ENCODE results near the gene KCNN4.

The KCNN4 gene

GRCh38 chr19:43799502-43800142 is 18.8 kb upstream of the KCNN4 start:
- in situ Hi-C loops (cut with MboI; ENCODE audit: low sequenced_read_pairs): no loop called here

- in situ Hi-C loops (cut with MboI; ENCODE audit: low sequenced_read_pairs): no loop called here
Observed at GRCh38 chr19:43798546-43799409, 18.0 kb upstream of the KCNN4 start.

GRCh38 chr19:43798026-43798545 is 17.3 kb upstream of the KCNN4 start:
- in situ Hi-C loops (cut with MboI; ENCODE audit: low sequenced_read_pairs): no loop called here

- in situ Hi-C loops (cut with MboI; ENCODE audit: low sequenced_read_pairs): no loop called here
Observed at GRCh38 chr19:43797556-43797955, 16.8 kb upstream of the KCNN4 start.

GRCh38 chr19:43797118-43797517 is 16.3 kb upstream of the KCNN4 start:
- in situ Hi-C loops (cut with MboI; ENCODE audit: low sequenced_read_pairs): no loop called here

- in situ Hi-C loops (cut with MboI; ENCODE audit: low sequenced_read_pairs): no loop called here
Observed at GRCh38 chr19:43790587-43790986, 9.8 kb upstream of the KCNN4 start.

GRCh38 chr19:43789029-43789428 is 8.3 kb upstream of the KCNN4 start:
- in situ Hi-C loops (cut with MboI; ENCODE audit: low sequenced_read_pairs): no loop called here

GRCh38 chr19:43786665-43787064 is 5.9 kb upstream of the KCNN4 start:
- in situ Hi-C loops (cut with MboI; ENCODE audit: low sequenced_read_pairs): no loop called here

- in situ Hi-C loops (cut with MboI; ENCODE audit: low sequenced_read_pairs): no loop called here
Observed at GRCh38 chr19:43784981-43785808, 4.4 kb upstream of the KCNN4 start.

- in situ Hi-C loops (cut with MboI; ENCODE audit: low sequenced_read_pairs): no loop called here
Observed at GRCh38 chr19:43784241-43784980, 3.6 kb upstream of the KCNN4 start.

GRCh38 chr19:43783636-43784035 is 2.9 kb upstream of the KCNN4 start:
- in situ Hi-C loops (cut with MboI; ENCODE audit: low sequenced_read_pairs): no loop called here

- in situ Hi-C loops (cut with MboI; ENCODE audit: low sequenced_read_pairs): no loop called here
Observed at GRCh38 chr19:43782689-43783231, 2.0 kb upstream of the KCNN4 start.

- in situ Hi-C loops (cut with MboI; ENCODE audit: low sequenced_read_pairs): no loop called here
Observed at GRCh38 chr19:43782311-43782660, 1.5 kb upstream of the KCNN4 start.

- in situ Hi-C loops (cut with MboI; ENCODE audit: low sequenced_read_pairs): no loop called here
Observed at GRCh38 chr19:43781630-43782310, 997 bp upstream of the KCNN4 start.

- in situ Hi-C loops (cut with MboI; ENCODE audit: low sequenced_read_pairs): no loop called here
Observed at GRCh38 chr19:43779820-43780219, 953 bp downstream of the KCNN4 start.

GRCh38 chr19:43779147-43779819 is 1.5 kb downstream of the KCNN4 start:
- in situ Hi-C loops (cut with MboI; ENCODE audit: low sequenced_read_pairs): no loop called here

- in situ Hi-C loops (cut with MboI; ENCODE audit: low sequenced_read_pairs): no loop called here
Observed at GRCh38 chr19:43778651-43779050, 2.1 kb downstream of the KCNN4 start.

GRCh38 chr19:43777163-43777695 is 3.5 kb downstream of the KCNN4 start:
- in situ Hi-C loops (cut with MboI; ENCODE audit: low sequenced_read_pairs): no loop called here

GRCh38 chr19:43776286-43776685 is 4.5 kb downstream of the KCNN4 start:
- in situ Hi-C loops (cut with MboI; ENCODE audit: low sequenced_read_pairs): no loop called here
